Stimulated activated CD4-positive, alpha-beta T cell treated with anti-CD3 and anti-CD28 coated beads, Interleukin-4, amount 100 ng/mL, for 24 hours (primary cell): ENCODE results near the gene CKB.
"Not testable (repeated sequence)": the region's sequence is repeated elsewhere in the genome, so short reads cannot be mapped to it uniquely, and the experiment has no call there.

Source experiments
- DNase-seq: peaks from one replicate; pipeline ENCODE4 v3.0.0-alpha.2; 2020

CKB gene

GRCh38 chr14:103525430-103526246 lies 3.0 kb upstream of the CKB start:
- DNase-seq = not testable (repeated sequence)

DNA sequence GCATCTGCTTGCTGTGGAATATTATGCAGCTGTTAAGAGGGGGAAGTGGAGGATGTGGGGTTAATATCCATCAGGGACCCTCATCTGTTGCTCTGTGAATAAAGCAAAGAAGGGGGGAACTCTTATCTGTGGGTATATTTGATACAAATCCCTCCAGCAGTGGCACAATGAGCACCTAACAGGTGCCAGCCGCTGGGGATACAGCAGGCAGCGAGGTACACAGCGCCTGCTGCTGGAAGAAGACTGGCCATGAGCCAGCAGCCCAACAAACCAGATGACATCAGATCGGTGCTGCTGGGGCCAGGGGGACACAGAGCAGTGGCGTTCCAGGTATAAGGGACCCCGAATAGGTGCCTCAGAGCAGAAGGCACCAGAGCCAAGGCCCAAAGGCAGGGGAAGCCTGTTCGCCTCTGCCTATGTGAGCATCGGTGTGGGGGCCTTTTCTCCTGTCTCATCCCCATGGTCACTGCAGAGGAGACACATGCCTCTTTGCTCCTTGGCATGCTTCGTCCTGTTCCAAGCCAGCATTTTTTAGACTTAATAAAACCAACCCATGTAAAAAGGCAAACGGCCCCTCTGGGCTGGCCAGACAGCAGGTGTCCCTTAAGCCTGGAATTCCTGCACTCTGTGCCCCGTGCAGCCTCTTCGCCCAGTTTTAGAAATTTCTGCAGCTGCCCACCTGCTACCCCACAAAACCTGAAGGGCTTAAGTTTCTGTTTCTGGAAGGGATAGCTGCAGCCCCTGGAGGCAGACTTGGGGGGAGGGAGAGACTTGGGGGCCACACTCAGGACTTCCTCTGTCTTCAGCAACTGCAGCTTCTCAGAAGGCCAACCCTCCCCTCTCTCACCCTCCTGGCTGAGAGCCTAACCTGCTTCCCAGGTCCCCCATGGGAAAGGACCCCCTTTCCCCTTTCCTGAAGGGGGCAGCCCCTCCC lies 1.6 kb upstream of the CKB start:
- no peak for DNase-seq

GRCh38 chr14:103523575-103523954 lies 935 bp upstream of the CKB start:
- DNase-seq = no peak

- DNase-seq = no peak
Observed at GRCh38 chr14:103521951-103522563, 573 bp downstream of the CKB start.

DNA sequence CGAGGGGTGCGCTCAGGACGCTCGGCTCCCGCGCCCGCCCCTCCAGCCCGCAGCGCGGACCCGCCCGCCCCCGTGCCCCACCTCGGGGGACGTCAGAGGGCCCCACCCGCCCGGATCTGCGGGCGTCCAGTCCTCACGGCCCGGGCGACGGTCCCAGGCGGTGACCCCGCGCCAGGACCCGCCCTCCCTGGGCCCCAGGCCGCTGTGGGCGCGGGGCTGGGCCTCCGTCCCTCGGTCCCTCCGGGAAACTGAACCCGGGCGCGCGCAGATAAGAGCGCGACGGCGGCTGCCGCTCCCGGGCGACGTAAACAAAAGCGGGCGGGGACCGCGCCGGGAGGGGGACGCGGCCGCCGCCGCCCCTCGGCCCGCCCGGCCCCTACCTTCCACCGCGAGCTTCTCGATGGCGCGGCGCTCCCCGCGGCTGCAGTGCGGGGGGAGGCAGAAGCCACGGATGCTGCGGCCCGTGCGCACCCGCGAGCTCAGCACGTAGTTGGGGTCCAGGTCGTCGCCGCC lies 1.1 kb downstream of the CKB start:
- no peak for DNase-seq

GRCh38 chr14:103520657-103521437 lies 1.8 kb downstream of the CKB start:
- peak; percentile 52 for DNase-seq

DNA sequence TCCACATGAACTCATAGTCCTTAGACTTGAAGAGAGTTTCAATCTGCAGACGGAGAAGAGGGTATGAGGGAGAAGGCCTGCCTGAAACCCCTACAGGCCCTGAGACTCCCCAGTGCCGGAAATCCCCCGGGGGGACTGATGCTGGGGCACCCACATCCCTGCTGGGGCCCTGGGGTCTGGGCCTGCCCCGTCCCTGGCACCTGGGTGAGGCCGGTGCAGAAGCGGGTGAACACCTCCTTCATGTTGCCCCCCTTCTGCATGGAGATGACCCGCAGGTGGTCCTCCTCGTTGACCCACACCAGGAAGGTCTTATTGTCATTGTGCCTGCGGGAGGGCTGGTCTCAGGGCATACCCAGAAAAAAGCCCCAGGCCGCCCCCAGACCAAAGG lies 2.4 kb downstream of the CKB start:
- no peak for DNase-seq

GRCh38 chr14:103519837-103520212 lies 2.8 kb downstream of the CKB start:
- DNase-seq = no peak

GRCh38 chr14:103519043-103519836 lies 3.4 kb downstream of the CKB start:
- DNase-seq = no peak

DNA sequence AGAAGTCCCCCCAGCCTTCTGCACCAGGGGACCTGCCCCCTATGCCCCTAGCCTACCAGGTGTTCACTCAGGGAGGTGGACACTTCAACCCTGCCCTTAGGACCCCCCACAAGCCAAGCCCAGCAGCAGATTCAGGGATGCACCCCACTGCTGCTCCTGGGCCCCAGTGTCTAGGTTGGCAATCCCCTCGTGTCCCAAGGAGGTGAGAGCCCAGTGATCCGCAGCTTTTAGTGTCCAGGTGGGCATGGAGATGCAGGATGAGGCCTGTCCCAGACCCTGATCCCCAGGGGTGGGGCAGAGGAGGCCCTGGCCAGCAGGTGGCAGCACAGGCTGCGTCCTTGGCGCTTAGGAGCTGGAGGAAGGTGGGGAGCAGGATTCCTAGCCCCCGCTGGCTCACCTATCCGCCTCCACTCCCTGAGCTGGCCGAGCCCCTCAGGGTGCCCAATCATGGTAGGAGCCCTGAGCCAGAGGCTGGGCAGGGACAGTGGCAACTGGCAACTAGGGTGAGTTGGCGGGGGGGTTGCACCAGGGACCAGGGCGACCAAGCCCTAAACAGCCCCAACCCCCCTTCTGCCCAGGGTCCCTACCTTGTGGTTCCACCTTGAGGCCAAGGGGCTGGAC lies 4.1 kb downstream of the CKB start:
- DNase-seq = peak; percentile 58

GRCh38 chr14:103517721-103518421 lies 4.8 kb downstream of the CKB start:
- DNase-seq = no peak

DNA sequence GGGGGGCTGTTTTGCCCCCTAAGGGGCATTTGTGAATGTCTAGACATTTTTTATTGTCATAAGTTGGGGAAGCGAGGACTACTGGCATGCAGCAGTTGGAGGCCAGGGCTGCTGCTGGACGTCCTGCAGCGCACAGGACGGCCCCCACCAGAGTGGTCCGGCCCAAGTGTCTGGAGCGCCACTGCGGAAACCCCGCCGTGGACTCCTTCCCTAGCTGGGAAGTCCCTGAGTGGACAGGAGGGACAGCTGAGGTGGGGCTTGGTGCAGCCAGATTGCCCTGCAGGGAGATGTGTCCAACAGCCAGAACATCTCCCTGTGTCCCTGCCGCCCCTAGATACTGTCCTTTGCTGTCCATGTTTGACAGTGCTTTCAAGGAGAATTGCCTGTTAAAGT lies 5.5 kb downstream of the CKB start:
- no peak for DNase-seq

GRCh38 chr14:103516426-103517173 lies 6.0 kb downstream of the CKB start:
- no peak for DNase-seq

DNA sequence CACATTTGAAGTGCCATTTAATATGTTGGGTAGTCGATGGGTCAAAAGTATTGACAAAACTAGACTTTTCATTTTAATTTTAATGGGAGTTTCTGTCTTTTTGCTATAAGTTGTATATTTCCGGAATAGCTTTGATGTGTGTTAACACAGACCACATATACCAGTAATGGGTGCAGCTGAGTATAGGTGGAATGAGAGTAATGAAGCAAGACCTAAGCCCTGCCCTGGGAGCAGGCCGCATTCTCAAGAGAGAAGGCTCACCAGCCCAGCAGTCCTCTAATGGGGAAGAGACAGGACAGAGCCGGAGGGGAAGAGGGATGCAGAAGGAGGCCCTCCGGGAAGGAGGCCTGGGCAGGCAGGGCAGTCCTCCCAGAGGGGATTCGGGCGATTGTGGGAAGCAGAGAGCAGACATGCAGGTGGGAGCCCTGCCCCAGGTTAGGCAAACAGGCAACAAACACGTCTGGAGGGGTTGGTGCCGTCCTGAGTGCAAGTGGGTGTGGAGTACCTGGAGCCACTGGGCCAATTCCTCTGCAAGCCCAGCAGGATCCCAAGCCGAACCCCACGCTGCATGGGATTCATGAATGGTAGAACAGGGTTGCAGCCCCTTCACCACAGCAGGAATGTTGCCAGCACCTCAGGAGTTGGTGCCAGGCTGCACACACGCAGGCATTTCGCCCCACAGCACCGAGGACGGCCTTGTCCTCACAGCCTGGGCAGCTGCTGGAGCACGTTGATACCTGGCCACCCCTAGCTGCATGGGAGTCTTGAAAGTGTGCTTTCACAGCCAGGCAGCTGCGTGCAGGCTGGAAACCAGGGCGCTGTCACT lies 7.8 kb downstream of the CKB start:
- DNase-seq = no peak

GRCh38 chr14:103512701-103513611 lies 9.7 kb downstream of the CKB start:
- DNase-seq = no peak

GRCh38 chr14:103512180-103512579 lies 10.4 kb downstream of the CKB start:
- not testable (repeated sequence) for DNase-seq
